Cardiac muscle cell (in vitro differentiated cells and primary cell): ENCODE results near the gene RHBDD2. TPM values are rescaled to one million over a fixed set of nuclear protein-coding genes. Genes with fewer than 3 reads are reported as not detected.
A peak's percentile ranks its signal among the peaks of the same experiment; 100 is the strongest.
"Not testable (repeated sequence)": the region's sequence is repeated elsewhere in the genome, so short reads cannot be mapped to it uniquely, and the experiment has no call there.

Experiments used
- DNase-seq, 2 donors: peaks; one replicate each; pipeline versions ENCODE4 v3.0.0 to v3.0.0-alpha.2; 2010 to 2017; ENCODE audit warnings: low read depth in 1 of 2, low spot score in 1 of 2
- H3K27ac ChIP-seq: fragments of 200-600 bp; sonication (generic); 2 replicates; pipeline ENCODE4 v1.5.1; 2016
- H3K27me3 ChIP-seq: fragments of 200-600 bp; sonication (generic); 2 replicates; pipeline ENCODE4 v1.6.0; 2016; ENCODE audit warnings: control low read depth
- H3K36me3 ChIP-seq: fragments of 200-600 bp; sonication (generic); 2 replicates; pipeline ENCODE4 v1.5.1; 2016; ENCODE audit warnings: control low read depth
- H3K4me1 ChIP-seq: fragments of 200-600 bp; sonication (generic); 2 replicates; pipeline ENCODE4 v1.8.1; 2017; ENCODE audit warnings: low read depth, mild to moderate bottlenecking, mixed run types
- H3K4me3 ChIP-seq: fragments of 200-600 bp; sonication (generic); 2 replicates; pipeline ENCODE4 v1.5.1; 2016; ENCODE audit warnings: mild to moderate bottlenecking
- H3K9me3 ChIP-seq: fragments of 200-600 bp; sonication (generic); 2 replicates; pipeline ENCODE4 v1.5.1; 2017; ENCODE audit warnings: low read depth, mild to moderate bottlenecking, control low read depth
- polyA plus RNA-seq: library from polyadenylated mRNA; unstranded; fragments of >200 nt; fragmentation: Nextera tagmentation; extraction: Ambion mirVana; gene quantifications from 2 replicates; pipeline ENCODE4 v1.2.1, GENCODE V29; 2016
- total RNA-seq: library from RNA; depleted of rRNA; stranded (reverse); fragments of >200 nt; gene quantifications from 2 replicates; pipeline ENCODE4 v1.2.3, GENCODE V29; 2016
- TF ChIP-seq, protein P1 (sequence below): IDR thresholded peaks from 2 replicates; pipeline ENCODE4 v1.5.1; 2012; ENCODE audit warnings: low read depth, mild to moderate bottlenecking, low read length

RHBDD2 gene
- total and polyA plus RNA-seq, 2 experiments from 2014 or later = 83.6 to 223 TPM

GRCh38 chr7:75840029-75840428, 38.8 kb upstream of the RHBDD2 start:
- no peak overlapping the region for H3K27ac ChIP-seq
- no peaks in the 10 kb centered on the region for H3K36me3 ChIP-seq
- no peaks in the 10 kb centered on the region for H3K9me3 ChIP-seq
- H3K27me3 ChIP-seq = no peaks in the 10 kb centered on the region
- H3K4me3 ChIP-seq = no peak overlapping the region
- H3K4me1 ChIP-seq = peaks cover 8% of the 10 kb centered on the region
- no peak for DNase-seq
- TF ChIP-seq, protein P1, sequence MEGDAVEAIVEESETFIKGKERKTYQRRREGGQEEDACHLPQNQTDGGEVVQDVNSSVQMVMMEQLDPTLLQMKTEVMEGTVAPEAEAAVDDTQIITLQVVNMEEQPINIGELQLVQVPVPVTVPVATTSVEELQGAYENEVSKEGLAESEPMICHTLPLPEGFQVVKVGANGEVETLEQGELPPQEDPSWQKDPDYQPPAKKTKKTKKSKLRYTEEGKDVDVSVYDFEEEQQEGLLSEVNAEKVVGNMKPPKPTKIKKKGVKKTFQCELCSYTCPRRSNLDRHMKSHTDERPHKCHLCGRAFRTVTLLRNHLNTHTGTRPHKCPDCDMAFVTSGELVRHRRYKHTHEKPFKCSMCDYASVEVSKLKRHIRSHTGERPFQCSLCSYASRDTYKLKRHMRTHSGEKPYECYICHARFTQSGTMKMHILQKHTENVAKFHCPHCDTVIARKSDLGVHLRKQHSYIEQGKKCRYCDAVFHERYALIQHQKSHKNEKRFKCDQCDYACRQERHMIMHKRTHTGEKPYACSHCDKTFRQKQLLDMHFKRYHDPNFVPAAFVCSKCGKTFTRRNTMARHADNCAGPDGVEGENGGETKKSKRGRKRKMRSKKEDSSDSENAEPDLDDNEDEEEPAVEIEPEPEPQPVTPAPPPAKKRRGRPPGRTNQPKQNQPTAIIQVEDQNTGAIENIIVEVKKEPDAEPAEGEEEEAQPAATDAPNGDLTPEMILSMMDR = no peak

GRCh38 chr7:75842836-75843446, 35.9 kb upstream of the RHBDD2 start:
- DNase-seq = peak in 1 of 2 donors; percentile 96
- TF ChIP-seq, protein P1 = no peak
- Histone ChIP-seq H3K36me3 (no peaks in the 10 kb centered on the region), H3K9me3 (no peaks in the 10 kb centered on the region), H3K4me1 (peaks cover 8% of the 10 kb centered on the region), H3K4me3 (no peak overlapping the region), H3K27me3 (no peaks in the 10 kb centered on the region), H3K27ac (no peak overlapping the region)

DNA sequence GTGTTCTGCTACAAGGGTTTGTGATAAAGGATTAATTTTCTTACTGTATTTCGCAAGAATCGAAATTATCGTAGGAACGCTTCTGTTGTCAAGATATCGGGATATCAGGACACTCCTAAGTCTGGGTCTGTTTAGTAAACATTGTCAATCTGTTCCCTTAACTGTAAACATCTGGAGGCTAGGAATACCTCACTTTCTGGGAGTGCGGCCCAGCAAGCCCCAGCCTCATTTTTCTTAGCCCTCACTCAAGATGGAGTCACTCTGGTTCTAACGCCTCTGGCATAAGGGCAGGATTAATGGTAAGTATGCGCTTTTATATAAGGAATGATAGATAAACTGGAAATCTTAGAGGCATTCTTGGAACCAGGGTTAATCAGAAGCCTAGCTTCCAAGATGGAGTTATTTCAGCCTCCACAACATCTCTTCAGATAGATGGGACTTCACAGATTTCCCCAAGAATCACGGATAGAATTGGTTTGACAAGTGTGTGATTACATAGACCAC, 35.2 kb upstream of the RHBDD2 start:
- TF ChIP-seq, protein P1 = no peak
- no peaks in the 10 kb centered on the region for H3K9me3 ChIP-seq
- no peak overlapping the region for H3K27ac ChIP-seq
- no peaks in the 10 kb centered on the region for H3K27me3 ChIP-seq
- no peak overlapping the region for H3K4me3 ChIP-seq
- peaks cover 8% of the 10 kb centered on the region for H3K4me1 ChIP-seq
- no peaks in the 10 kb centered on the region for H3K36me3 ChIP-seq
- no peak for DNase-seq

DNA sequence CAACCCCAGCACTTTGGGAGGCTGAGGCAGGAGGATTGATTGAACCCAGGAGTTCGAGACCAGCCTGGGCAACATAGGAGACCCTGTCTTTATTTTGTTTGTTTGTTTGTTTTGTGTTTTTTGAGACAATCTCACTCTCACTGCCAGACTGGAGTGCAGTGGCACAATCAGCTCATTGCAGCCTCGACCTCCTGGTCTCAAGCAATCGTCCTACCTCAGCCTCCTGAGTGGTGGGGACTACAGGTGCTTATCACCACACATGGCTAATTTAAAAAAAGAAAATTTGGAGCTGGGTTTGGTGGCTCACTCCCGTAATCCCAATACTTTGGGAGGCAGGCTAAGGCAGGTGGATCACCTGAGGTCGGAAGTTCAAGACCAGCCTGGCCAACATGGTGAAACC, 34.7 kb upstream of the RHBDD2 start:
- no peak for DNase-seq
- Histone ChIP-seq H3K9me3 (no peaks in the 10 kb centered on the region), H3K4me3 (no peak overlapping the region), H3K4me1 (peaks cover 8% of the 10 kb centered on the region), H3K36me3 (no peaks in the 10 kb centered on the region), H3K27me3 (no peaks in the 10 kb centered on the region), H3K27ac (no peak overlapping the region)
- TF ChIP-seq, protein P1 = no peak

GRCh38 chr7:75845132-75845531, 33.7 kb upstream of the RHBDD2 start:
- not testable (repeated sequence) for H3K9me3 ChIP-seq, H3K27ac ChIP-seq, H3K4me1 ChIP-seq, H3K4me3 ChIP-seq, H3K36me3 ChIP-seq, DNase-seq, H3K27me3 ChIP-seq

DNA sequence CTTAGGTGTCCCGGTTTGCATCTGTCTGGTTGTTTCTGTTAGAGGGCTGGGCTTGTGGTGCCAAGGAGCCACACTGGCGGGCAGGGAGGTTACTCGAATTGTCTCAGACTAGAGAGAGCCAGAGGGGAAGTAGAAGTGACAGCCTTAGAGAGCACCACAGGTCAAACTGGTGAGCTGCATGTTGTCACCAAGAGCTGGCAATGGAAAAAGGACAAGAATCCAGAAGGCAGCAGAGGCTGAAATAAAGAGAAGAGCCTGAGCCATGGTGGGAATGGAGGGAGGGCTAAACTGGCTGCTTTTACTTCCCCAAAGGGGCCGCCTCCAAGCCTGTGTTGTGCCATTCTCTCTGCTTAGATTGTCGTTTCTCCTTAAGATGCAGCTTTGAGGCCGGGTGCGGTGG, 31.1 kb upstream of the RHBDD2 start:
- no peak overlapping the region for H3K4me3 ChIP-seq
- H3K27ac ChIP-seq = no peak overlapping the region
- no peak for DNase-seq
- no peaks in the 10 kb centered on the region for H3K27me3 ChIP-seq
- H3K4me1 ChIP-seq = peaks cover 3% of the 10 kb centered on the region
- TF ChIP-seq, protein P1 = no peak
- no peaks in the 10 kb centered on the region for H3K9me3 ChIP-seq
- H3K36me3 ChIP-seq = no peaks in the 10 kb centered on the region
